ENCODE measurements around the gene PSMD1. TPM values are rescaled to one million over a fixed set of nuclear protein-coding genes. Genes with fewer than 3 reads are reported as not detected.

PSMD1 gene
- polyA plus RNA-seq, 1 donor (not counting 4 experiments of a cell fraction or from before 2014, with no cell fraction given), result 262 TPM

DNA sequence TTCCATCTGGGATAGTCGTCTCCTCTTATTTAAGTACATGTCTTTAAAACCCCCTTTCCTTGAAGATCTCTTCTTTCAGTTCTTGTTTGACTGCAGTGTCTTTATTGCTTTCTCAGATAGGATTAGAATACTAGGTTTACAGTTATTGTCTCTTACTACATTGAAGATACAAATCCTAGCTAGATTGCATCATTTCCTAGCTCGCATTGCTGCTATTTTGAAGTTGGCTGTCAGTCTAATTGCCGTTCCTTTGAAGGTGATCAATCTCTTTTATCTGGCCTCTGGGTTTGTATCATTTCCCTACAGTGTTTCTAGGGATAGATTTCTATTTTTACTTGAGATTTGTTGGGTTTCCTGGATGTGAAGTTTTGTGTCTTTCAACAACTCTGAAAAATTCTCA lies 162.6 kb downstream of the PSMD1 start:
- no peak for FAIRE-seq

GRCh38 chr2:231221761-231222160 lies 165.1 kb downstream of the PSMD1 start:
- dilution Hi-C loops (cut with MboI; ENCODE audit: extremely low pct_ligation_motif_present, low sequenced_read_pairs), result no loop called here
- Histone ChIP-seq H3K4me2 (ENCODE audit: control insufficient read depth, extremely low read depth, insufficient read depth, low read depth, low read length) (no peak overlapping the region), H3K9ac (ENCODE audit: control insufficient read depth, extremely low read depth, insufficient read depth, low read length) (no peak overlapping the region)

More for the DNA sequence above, 162.6 kb downstream of the PSMD1 start:
- Histone ChIP-seq H3K4me1 (ENCODE audit: control insufficient read depth, extremely low read depth, insufficient read depth, low read length) (peaks cover 3% of the 10 kb centered on the region), H3K4me3 (ENCODE audit: control insufficient read depth in 2 of 3, extremely low read depth in 1 of 3, insufficient read depth in 2 of 3, low read depth in 1 of 3, low read length in 3 of 3) (no peak overlapping the region), H3K9me1 (ENCODE audit: control insufficient read depth, extremely low read depth, insufficient read depth, low read length) (no peaks in the 10 kb centered on the region), H3K79me2 (ENCODE audit: control insufficient read depth, insufficient read depth, low read length) (no peaks in the 10 kb centered on the region), H3K36me3 (ENCODE audit: control insufficient read depth in 2 of 2, extremely low read depth in 1 of 2, insufficient read depth in 2 of 2, low read length in 2 of 2) (peaks cover 0 to 2% of the 10 kb centered on the region in 2 experiments), H4K20me1 (ENCODE audit: control insufficient read depth, extremely low read depth, insufficient read depth, low read length) (no peaks in the 10 kb centered on the region), H3K9me3 (ENCODE audit: control insufficient read depth, low read depth, low read length) (no peaks in the 10 kb centered on the region), H3K27me3 (ENCODE audit: control insufficient read depth, extremely low read depth, insufficient read depth, low read length) (no peaks in the 10 kb centered on the region), H3K27ac (ENCODE audit: control insufficient read depth, insufficient read depth, low read length) (no peak overlapping the region), H3K4me2 (ENCODE audit: control insufficient read depth, extremely low read depth, insufficient read depth, low read depth, low read length) (no peak overlapping the region), H3K9ac (ENCODE audit: control insufficient read depth, extremely low read depth, insufficient read depth, low read length) (no peak overlapping the region), H2AFZ (ENCODE audit: control insufficient read depth, low read length) (no peak overlapping the region)
- no peak for TF ChIP-seq EZH2 (IDR thresholded peaks at IDR 0.05; ENCODE audit: low read length)
- TF ChIP-seq, protein P1, sequence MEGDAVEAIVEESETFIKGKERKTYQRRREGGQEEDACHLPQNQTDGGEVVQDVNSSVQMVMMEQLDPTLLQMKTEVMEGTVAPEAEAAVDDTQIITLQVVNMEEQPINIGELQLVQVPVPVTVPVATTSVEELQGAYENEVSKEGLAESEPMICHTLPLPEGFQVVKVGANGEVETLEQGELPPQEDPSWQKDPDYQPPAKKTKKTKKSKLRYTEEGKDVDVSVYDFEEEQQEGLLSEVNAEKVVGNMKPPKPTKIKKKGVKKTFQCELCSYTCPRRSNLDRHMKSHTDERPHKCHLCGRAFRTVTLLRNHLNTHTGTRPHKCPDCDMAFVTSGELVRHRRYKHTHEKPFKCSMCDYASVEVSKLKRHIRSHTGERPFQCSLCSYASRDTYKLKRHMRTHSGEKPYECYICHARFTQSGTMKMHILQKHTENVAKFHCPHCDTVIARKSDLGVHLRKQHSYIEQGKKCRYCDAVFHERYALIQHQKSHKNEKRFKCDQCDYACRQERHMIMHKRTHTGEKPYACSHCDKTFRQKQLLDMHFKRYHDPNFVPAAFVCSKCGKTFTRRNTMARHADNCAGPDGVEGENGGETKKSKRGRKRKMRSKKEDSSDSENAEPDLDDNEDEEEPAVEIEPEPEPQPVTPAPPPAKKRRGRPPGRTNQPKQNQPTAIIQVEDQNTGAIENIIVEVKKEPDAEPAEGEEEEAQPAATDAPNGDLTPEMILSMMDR (optimal IDR thresholded peaks at IDR 0.05 in 1 of 3, IDR thresholded peaks at IDR 0.05 in 1 of 3, conservative IDR thresholded peaks at IDR 0.05 in 1 of 3; ENCODE audit: extremely low read depth in 1 of 3, insufficient read depth in 2 of 3, low read length in 3 of 3), result no peak
- DNase-seq (ENCODE audit: low read depth, low spot score), result no peak
- dilution Hi-C loops (cut with MboI; ENCODE audit: extremely low pct_ligation_motif_present, low sequenced_read_pairs), result no loop called here

More at GRCh38 chr2:231221761-231222160, 165.1 kb downstream of the PSMD1 start:
- no peak for FAIRE-seq
- Histone ChIP-seq H3K4me3 (ENCODE audit: control insufficient read depth in 2 of 3, extremely low read depth in 1 of 3, insufficient read depth in 2 of 3, low read depth in 1 of 3, low read length in 3 of 3) (no peak overlapping the region), H3K9me3 (ENCODE audit: control insufficient read depth, low read depth, low read length) (no peaks in the 10 kb centered on the region), H3K36me3 (ENCODE audit: control insufficient read depth in 2 of 2, extremely low read depth in 1 of 2, insufficient read depth in 2 of 2, low read length in 2 of 2) (no peaks in the 10 kb centered on the region), H3K79me2 (ENCODE audit: control insufficient read depth, insufficient read depth, low read length) (no peaks in the 10 kb centered on the region), H2AFZ (ENCODE audit: control insufficient read depth, low read length) (no peak overlapping the region), H3K27ac (ENCODE audit: control insufficient read depth, insufficient read depth, low read length) (no peak overlapping the region), H4K20me1 (ENCODE audit: control insufficient read depth, extremely low read depth, insufficient read depth, low read length) (no peaks in the 10 kb centered on the region), H3K9me1 (ENCODE audit: control insufficient read depth, extremely low read depth, insufficient read depth, low read length) (no peaks in the 10 kb centered on the region), H3K27me3 (ENCODE audit: control insufficient read depth, extremely low read depth, insufficient read depth, low read length) (no peaks in the 10 kb centered on the region), H3K4me1 (ENCODE audit: control insufficient read depth, extremely low read depth, insufficient read depth, low read length) (peaks cover 3% of the 10 kb centered on the region)
- TF ChIP-seq, protein P1 (optimal IDR thresholded peaks at IDR 0.05 in 1 of 3, IDR thresholded peaks at IDR 0.05 in 1 of 3, conservative IDR thresholded peaks at IDR 0.05 in 1 of 3; ENCODE audit: extremely low read depth in 1 of 3, insufficient read depth in 2 of 3, low read length in 3 of 3), result no peak
- no peak for TF ChIP-seq EZH2 (IDR thresholded peaks at IDR 0.05; ENCODE audit: low read length)
- no peak for DNase-seq (ENCODE audit: low read depth, low spot score)

Small RNA genes within 50 kb of the gene (small RNA-seq; reads per million reads assigned to genes)
- gene RNU1-93P (ENCODE audit: insufficient read length in 3 of 3, low read depth in 3 of 3, low replicate concordance in 1 of 3), result 0 reads per million in 3 experiments

Other genes starting within 250 kb of the PSMD1 start
- 46.1 to 78.2 TPM (median 55.0 TPM) in 3 replicates for gene ITM2C, start 191.9 kb upstream of the PSMD1 start, polyA plus RNA-seq
- gene GPR55, start 131.6 kb upstream of the PSMD1 start, polyA plus RNA-seq, result not detected in 3 replicates
- not detected in 3 replicates for gene SPATA3, start 60.7 kb upstream of the PSMD1 start, polyA plus RNA-seq
- gene C2orf72, start 19.3 kb upstream of the PSMD1 start, polyA plus RNA-seq, result 0.05 to 0.09 TPM in 2 of 3 replicates, not detected in the other
- gene HTR2B, start 68.2 kb downstream of the PSMD1 start, polyA plus RNA-seq, result not detected in 3 replicates
- gene ARMC9, start 141.8 kb downstream of the PSMD1 start, polyA plus RNA-seq, result 16.2 to 17.9 TPM (median 16.5 TPM) in 3 replicates